Dedifferentiated amniotic fluid mesenchymal stem cell (primary cell): Measurements from ENCODE around the gene KRT2.

Experiments used
- DNase-seq: peaks from one replicate; pipeline ENCODE4 v3.0.0-alpha.2; 2016; ENCODE audit errors: extremely low spot score

Gene KRT2

GRCh38 chr12:52651726-52652261 is at the start of gene KRT2:
Gene KRT2, minus strand, starts transcription at chr12:52652211. Its CDS starts 69 bp downstream, at chr12:52652142.
- DNase-seq, result no peak

- DNase-seq, result no peak
Observed at GRCh38 chr12:52701281-52701680, 49.3 kb upstream of the KRT2 start.

- no peak for DNase-seq
Observed at GRCh38 chr12:52699960-52700359, 47.9 kb upstream of the KRT2 start.

- no peak for DNase-seq
Observed at GRCh38 chr12:52699373-52699772, 47.4 kb upstream of the KRT2 start.

- no peak for DNase-seq
Observed at GRCh38 chr12:52698651-52699340, 46.8 kb upstream of the KRT2 start.

- no peak for DNase-seq
Observed at GRCh38 chr12:52697058-52697582, 45.1 kb upstream of the KRT2 start.

GRCh38 chr12:52696588-52696987 is 44.6 kb upstream of the KRT2 start:
- DNase-seq, result no peak

GRCh38 chr12:52695039-52695438 is 43.0 kb upstream of the KRT2 start:
- DNase-seq, result no peak

GRCh38 chr12:52694151-52694550 is 42.1 kb upstream of the KRT2 start:
- no peak for DNase-seq

GRCh38 chr12:52693261-52693660 is 41.2 kb upstream of the KRT2 start:
- DNase-seq, result no peak

GRCh38 chr12:52692254-52692653 is 40.2 kb upstream of the KRT2 start:
- DNase-seq, result no peak

- DNase-seq, result no peak
Observed at GRCh38 chr12:52691841-52692150, 39.8 kb upstream of the KRT2 start.

- DNase-seq, result no peak
Observed at GRCh38 chr12:52691076-52691840, 39.2 kb upstream of the KRT2 start.

- no peak for DNase-seq
Observed at GRCh38 chr12:52690351-52691075, 38.5 kb upstream of the KRT2 start.

GRCh38 chr12:52689936-52690335 is 37.9 kb upstream of the KRT2 start:
- DNase-seq, result no peak

- DNase-seq, result no peak
Observed at GRCh38 chr12:52689239-52689638, 37.2 kb upstream of the KRT2 start.

GRCh38 chr12:52688481-52688880 is 36.5 kb upstream of the KRT2 start:
- no peak for DNase-seq

- no peak for DNase-seq
Observed at GRCh38 chr12:52687497-52688385, 35.7 kb upstream of the KRT2 start.

- no peak for DNase-seq
Observed at GRCh38 chr12:52686756-52687487, 34.9 kb upstream of the KRT2 start.

- DNase-seq, result no peak
Observed at GRCh38 chr12:52686063-52686462, 34.1 kb upstream of the KRT2 start.
